HFFc6 (cell line): ENCODE data around the gene RBM42. TPM values are rescaled to one million over a fixed set of nuclear protein-coding genes. Genes with fewer than 3 reads are reported as not detected.

Source experiments
- DNase-seq: peaks from one replicate; pipeline ENCODE4 v3.0.0-alpha.2; 2018
- H3K27ac Mint-ChIP-seq: 2 replicates; pipeline ENCODE4 v1.8.0; 2020; ENCODE audit warnings: mild to moderate bottlenecking, mixed read lengths
- H3K27me3 Mint-ChIP-seq: 2 replicates; pipeline ENCODE4 v1.8.0; 2021; ENCODE audit warnings: mild to moderate bottlenecking, moderate library complexity, mixed read lengths; ENCODE audit not compliant: insufficient read depth
- H3K36me3 Mint-ChIP-seq: 2 replicates; pipeline ENCODE4 v1.8.0; 2021; ENCODE audit warnings: low read depth, mixed read lengths
- H3K4me1 Mint-ChIP-seq: 2 replicates; pipeline ENCODE4 v1.8.0; 2020; ENCODE audit warnings: low read depth, mixed read lengths
- H3K4me3 Mint-ChIP-seq: 2 replicates; pipeline ENCODE4 v1.8.0; 2020; ENCODE audit warnings: mild to moderate bottlenecking, moderate library complexity, mixed read lengths
- H3K9me3 Mint-ChIP-seq: 2 replicates; pipeline ENCODE4 v1.8.0; 2020; ENCODE audit warnings: mild to moderate bottlenecking, mixed read lengths
- total RNA-seq, 6 experiments: library from RNA; stranded (reverse); fragmentation: NEBNext Ultra II Directional; extraction: Animal tissue kit (Norgen Biotek cat#: 25700); gene quantifications; 2 replicates in 1 of 6; 3 replicates in 5 of 6; pipeline ENCODE4 v1.2.3, GENCODE V29; 2021
- TF ChIP-seq, protein P1 (sequence below): fragments of 200-600 bp; sonication (generic); IDR thresholded peaks from 2 replicates; pipeline ENCODE4 v1.5.0; 2021; ENCODE audit warnings: antibody characterized with exemption, mild to moderate bottlenecking

RBM42 gene
- total RNA-seq, 6 experiments from 2014 or later, result 110 to 129 (median 120) TPM

DNA sequence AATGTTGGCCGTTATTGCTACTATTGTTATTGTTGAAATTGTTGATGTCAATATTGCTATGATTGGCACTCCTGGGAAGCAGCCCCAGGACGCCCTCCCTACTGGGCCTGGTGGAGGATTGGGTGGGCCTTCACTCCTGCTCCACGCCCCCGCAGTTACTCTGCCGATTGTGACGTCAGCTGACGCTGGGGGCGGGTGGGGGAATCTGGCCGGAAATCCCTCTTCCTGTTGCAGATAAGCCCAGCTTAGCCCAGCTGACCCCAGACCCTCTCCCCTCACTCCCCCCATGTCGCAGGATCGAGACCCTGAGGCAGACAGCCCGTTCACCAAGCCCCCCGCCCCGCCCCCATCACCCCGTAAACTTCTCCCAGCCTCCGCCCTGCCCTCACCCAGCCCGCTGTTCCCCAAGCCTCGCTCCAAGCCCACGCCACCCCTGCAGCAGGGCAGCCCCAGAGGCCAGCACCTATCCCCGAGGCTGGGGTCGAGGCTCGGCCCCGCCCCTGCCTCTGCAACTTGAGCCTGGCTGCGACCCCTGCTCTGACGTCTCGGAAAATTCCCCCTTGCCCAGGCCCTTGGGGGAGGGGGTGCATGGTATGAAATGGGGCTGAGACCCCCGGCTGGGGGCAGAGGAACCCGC lies 12.8 kb downstream of the RBM42 start, which contains the start of gene ETV2:
Gene ETV2, plus strand, starts transcription at position 231 of the 637 bp plus-strand sequence. CDS start 716 bp downstream, outside the sequence.
- Mint-ChIP-seq H3K27ac (0 out of 2 replicates have a peak within 1 kb of the TSS, but pooled peaks have one; percentile 26), H3K36me3 (peaks cover 7% of the 10 kb centered on the region; the same call in 1 of the 2 replicates)

DNA sequence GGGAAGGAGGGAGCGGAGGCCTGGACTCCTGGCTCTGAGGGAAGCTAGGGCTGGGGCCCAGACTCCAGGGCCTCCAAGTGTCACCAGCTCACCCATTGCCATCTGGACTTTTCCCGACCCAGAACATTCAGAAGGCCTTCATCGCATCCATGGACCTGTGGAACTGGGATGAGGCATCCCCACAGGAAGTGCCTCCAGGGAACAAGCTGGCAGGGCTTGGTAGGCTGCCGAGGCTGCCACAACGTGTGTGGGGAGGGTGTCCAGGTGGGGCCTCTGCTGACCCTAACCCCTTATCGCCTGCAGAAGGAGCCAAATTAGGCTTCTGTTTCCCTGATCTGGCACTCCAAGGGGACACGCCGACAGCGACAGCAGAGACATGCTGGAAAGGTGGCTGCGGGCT lies 13.5 kb downstream of the RBM42 start:
- Mint-ChIP-seq H3K36me3 (peaks cover 7% of the 10 kb centered on the region; the same call in 1 of the 2 replicates), H3K4me1 (peaks cover 30% of the 10 kb centered on the region), H3K27ac (0 out of 2 replicates have a peak overlapping the region, but pooled peaks have one; percentile 26), H3K4me3 (peak overlapping the region; percentile 79), H3K27me3 (0 out of 2 replicates have a peak, but pooled peaks cover 3% of the 10 kb centered on the region), H3K9me3 (no peaks in the 10 kb centered on the region)
- DNase-seq, result peak; percentile 12
- TF ChIP-seq, protein P1, sequence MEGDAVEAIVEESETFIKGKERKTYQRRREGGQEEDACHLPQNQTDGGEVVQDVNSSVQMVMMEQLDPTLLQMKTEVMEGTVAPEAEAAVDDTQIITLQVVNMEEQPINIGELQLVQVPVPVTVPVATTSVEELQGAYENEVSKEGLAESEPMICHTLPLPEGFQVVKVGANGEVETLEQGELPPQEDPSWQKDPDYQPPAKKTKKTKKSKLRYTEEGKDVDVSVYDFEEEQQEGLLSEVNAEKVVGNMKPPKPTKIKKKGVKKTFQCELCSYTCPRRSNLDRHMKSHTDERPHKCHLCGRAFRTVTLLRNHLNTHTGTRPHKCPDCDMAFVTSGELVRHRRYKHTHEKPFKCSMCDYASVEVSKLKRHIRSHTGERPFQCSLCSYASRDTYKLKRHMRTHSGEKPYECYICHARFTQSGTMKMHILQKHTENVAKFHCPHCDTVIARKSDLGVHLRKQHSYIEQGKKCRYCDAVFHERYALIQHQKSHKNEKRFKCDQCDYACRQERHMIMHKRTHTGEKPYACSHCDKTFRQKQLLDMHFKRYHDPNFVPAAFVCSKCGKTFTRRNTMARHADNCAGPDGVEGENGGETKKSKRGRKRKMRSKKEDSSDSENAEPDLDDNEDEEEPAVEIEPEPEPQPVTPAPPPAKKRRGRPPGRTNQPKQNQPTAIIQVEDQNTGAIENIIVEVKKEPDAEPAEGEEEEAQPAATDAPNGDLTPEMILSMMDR, result no peak

More for the DNA sequence above, 12.8 kb downstream of the RBM42 start, which contains the start of gene ETV2:
- Mint-ChIP-seq H3K27me3 (0 out of 2 replicates have a peak, but pooled peaks cover 3% of the 10 kb centered on the region), H3K4me3 (peak within 1 kb of the TSS; percentile 79), H3K9me3 (no peaks in the 10 kb centered on the region), H3K4me1 (peaks cover 26% of the 10 kb centered on the region)
- TF ChIP-seq, protein P1, result no peak
- DNase-seq, result no peak

DNA sequence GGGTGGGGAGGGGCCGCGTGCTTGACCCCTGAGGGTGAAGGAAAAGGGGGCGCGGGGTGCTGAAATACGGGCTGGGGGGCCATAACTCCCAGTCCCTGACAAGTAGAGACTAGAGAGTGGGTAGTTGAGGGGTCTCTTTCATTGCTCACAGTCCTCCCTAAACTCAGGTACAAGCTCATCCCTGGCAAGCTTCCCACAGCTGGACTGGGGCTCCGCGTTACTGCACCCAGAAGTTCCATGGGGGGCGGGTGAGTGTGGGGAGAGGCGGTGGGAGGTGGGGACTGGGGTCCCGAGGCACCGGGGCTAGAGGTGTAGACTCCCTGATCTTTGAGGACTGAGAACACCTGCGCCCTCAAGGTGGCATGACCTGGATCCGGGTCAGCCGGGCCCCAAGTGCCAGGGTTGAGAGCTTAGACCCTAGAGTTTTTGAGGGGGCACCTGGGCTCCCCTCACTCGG lies 14.0 kb downstream of the RBM42 start:
- H3K27me3 Mint-ChIP-seq, result 0 out of 2 replicates have a peak, but pooled peaks cover 3% of the 10 kb centered on the region
- DNase-seq, result no peak
- no peaks in the 10 kb centered on the region for H3K9me3 Mint-ChIP-seq
- H3K27ac Mint-ChIP-seq, result no peak overlapping the region
- peaks cover 6% of the 10 kb centered on the region; the same call in 1 of the 2 replicates for H3K36me3 Mint-ChIP-seq
- H3K4me3 Mint-ChIP-seq, result peak overlapping the region; percentile 79
- TF ChIP-seq, protein P1, result no peak
- H3K4me1 Mint-ChIP-seq, result peaks cover 30% of the 10 kb centered on the region

DNA sequence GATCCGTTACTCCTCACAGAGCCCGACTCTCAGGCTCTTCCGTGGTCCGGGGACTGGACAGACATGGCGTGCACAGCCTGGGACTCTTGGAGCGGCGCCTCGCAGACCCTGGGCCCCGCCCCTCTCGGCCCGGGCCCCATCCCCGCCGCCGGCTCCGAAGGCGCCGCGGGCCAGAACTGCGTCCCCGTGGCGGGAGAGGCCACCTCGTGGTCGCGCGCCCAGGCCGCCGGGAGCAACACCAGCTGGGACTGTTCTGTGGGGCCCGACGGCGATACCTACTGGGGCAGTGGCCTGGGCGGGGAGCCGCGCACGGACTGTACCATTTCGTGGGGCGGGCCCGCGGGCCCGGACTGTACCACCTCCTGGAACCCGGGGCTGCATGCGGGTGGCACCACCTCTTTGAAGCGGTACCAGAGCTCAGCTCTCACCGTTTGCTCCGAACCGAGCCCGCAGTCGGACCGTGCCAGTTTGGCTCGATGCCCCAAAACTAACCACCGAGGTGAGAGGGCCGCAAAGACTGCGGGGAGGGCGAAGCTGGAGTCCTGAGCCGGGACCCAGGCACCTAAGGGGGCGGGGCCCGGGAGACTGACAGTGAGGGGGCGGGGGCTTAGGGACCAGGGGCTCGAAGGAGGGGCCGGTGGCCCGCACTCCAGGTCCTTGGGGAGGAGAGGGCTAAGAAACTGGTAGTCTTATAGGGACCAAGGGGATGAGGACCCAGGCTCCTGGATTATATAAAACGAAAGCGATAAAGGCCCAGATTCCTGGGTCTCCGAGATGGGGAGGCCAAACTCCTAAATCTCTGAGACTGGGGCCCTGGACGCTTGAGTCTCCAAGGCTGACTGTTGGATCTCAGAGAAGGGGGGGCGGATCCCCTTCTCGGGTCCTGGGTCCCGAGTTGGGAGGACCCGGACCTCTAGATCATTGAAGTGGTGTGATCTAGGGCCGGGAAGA lies 14.7 kb downstream of the RBM42 start:
- Mint-ChIP-seq H3K27ac (peak overlapping the region; percentile 86), H3K27me3 (0 out of 2 replicates have a peak, but pooled peaks cover 3% of the 10 kb centered on the region), H3K9me3 (no peaks in the 10 kb centered on the region), H3K4me3 (peak overlapping the region; percentile 79), H3K36me3 (peaks cover 3% of the 10 kb centered on the region), H3K4me1 (peaks cover 30% of the 10 kb centered on the region)
- TF ChIP-seq, protein P1, result no peak
- DNase-seq, result peak; percentile 60
